ENCODE results near the gene CDR2L.
A peak's percentile ranks its signal among the peaks of the same experiment; 100 is the strongest.
"Not testable (repeated sequence)": the region's sequence is repeated elsewhere in the genome, so short reads cannot be mapped to it uniquely, and the experiment has no call there.

CDR2L gene

DNA sequence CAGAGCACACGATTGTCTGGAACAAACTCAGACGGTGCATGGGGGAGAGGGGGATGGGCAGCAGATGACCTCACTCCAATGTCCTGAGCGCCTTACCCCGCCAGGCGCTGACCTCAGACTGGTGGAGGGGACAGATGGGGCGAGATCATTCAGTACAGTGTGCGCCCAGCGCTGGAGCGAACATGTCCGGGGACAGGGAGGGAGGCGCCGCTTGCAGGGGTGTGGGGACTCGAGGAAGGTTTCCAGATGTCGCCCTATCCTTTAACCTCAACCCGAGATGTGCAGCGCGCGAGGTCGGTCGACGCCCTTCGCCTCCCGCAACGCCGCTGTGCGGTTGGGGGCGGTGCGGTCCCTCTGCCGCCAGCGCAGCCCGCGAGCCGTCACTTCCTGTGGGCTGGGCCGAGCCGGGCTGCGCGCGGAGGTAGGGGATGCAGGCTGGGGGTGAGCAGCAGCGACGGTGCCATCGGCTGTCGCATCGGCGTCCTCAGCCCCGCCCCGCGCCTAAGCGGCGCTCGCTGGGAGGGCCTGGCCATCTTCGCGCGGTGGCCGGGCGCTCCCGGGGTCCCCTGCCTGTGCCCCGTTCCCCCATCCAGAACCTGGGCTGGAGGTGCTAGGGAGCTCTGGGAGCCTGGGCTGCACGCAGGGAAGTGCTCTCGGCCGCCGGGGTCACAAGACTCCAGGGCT lies 5.3 kb upstream of the CDR2L start:
- peak; percentile 71 for DNase-seq (ENCODE audit: low read depth)

DNA sequence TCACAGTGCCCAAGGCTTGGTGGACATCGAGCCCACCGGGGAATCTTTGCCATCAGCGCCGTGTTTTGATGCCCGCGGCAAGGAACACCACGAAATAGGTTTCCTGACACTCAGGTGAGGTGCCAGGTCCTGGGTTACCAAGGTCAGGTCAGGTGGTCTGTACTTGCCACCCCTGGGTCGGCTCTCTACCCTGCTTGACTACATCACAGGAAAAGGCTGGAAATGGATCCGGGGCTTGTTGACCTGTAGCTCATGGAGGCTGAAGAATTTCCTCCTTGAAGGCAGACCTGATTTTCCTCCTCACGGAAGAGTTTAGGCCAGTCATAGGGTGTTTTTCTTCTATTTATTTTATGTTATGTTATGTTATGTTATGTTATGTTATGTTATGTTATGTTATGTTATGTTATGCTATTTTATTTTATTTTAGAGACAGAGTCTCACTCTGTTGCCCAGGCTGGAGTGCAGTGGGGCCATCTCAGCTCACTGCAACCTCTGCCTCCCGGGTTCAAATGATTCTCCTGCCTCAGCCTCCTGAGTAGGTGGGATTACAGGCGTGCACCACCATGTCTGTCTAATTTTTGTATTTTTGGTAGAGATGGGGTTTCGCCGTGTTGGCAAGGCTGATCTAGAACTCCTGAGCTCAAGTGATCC lies 4.6 kb upstream of the CDR2L start:
- not testable (repeated sequence) for DNase-seq (ENCODE audit: low read depth)

DNA sequence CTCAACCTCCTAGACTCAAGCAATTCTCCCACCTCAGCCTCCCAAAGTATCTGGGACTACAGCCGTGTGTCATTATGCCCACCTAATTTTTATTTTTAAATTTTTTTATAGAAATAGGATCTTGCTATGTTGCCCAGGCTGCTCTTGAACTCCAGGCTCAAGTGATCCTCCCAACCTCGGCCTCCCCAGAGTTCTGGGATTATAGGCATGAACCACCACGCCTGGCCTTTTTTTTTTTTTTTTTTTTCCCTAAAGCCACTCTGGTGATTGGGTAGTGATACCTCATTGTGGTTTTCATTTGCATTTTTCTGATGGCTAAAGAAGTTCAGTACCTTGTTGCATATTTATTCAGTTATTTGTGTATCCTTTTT lies 1.2 kb upstream of the CDR2L start:
- DNase-seq (ENCODE audit: low read depth): no peak

- no peak for DNase-seq (ENCODE audit: low read depth)
Measured at GRCh38 chr17:74987909-74988711, 678 bp downstream of the CDR2L start.

DNA sequence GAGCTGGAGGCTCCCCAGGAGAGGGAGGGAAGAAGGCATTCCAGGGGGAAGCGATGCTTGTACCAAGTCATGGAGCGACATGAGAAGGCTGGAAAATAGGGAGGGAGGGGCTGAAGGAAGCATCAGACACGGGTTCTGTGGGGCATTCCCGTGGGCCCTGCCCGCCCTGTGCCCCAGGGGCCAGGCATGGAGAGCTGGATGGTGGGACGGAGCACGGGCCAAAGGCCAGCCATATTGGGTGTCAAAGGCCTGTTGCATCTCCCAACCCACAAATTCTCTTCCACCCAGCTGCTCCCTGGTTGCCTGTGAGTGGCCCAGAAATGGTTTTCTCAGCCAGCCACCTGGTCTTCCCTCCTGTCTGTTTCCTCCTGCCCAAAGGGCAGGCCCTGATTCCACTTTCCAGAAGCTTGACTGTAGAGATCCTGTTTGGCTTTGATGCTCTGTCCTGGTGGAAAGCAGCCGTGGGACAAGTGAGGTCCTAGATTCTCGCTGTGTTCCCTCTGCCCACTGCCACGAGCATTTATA lies 3.2 kb downstream of the CDR2L start:
- DNase-seq (ENCODE audit: low read depth): no peak

DNA sequence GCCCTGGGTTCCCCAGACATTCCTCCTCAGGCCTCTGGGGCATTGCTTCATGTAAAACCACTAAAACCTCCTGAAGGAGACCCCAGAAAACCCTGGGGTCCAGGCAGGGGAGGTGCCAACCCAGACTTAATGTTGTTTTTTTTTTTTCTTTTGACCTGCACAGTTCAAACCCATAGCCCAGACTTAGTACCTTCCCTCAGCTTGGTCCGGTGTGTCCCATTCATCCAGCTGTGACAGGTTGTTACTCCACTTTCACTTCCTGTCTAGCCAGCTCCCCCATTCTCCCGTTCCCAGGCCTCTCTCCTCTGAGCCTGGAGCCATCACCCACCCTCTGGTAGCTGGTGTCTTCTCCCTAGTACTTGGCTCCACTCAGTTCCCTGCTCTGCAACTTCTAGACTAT lies 4.8 kb downstream of the CDR2L start:
- DNase-seq (ENCODE audit: low read depth): no peak

GRCh38 chr17:74994440-74994839 lies 7.0 kb downstream of the CDR2L start:
- DNase-seq (ENCODE audit: low read depth): no peak

DNA sequence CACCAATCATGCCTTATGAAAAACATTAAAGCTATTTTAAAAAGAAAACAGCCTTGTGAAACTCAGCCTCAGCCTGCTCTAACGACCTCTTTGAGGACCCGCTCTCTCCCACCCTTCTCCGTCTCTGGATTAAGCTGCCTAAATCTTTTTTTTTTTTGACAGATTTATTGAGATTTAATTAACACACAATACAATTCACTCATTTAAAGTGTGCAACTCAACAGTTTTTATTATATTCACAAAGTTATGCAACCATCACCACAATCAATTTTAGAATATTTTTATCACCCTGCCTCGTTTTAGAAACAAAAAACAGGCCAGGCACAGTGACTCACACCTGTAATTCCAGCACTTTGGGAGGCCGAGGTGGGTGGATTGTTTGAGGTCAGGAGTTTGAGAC lies 8.4 kb downstream of the CDR2L start:
- DNase-seq (ENCODE audit: low read depth): no peak

GRCh38 chr17:74998783-74999182 lies 11.4 kb downstream of the CDR2L start:
- DNase-seq (ENCODE audit: low read depth): no peak

DNA sequence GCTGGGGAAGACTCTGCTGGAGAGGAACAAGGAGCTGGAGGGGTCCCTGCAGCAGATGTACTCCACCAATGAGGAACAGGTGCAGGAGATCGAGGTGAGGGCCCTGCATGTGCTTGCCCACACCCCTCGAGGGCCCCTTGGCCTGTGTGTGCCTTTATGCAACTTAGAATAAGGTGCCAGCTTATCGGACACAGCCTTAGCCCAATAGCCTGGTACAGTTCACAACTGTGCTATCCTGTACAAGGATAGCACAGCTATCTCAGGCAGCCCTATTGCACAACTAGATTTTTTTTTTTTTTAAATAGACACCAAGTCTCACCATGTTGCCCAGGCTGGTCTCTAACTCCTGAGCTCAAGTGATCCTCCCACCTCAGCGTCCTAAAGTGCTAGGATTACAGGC lies 12.1 kb downstream of the CDR2L start:
- no peak for DNase-seq (ENCODE audit: low read depth)

DNA sequence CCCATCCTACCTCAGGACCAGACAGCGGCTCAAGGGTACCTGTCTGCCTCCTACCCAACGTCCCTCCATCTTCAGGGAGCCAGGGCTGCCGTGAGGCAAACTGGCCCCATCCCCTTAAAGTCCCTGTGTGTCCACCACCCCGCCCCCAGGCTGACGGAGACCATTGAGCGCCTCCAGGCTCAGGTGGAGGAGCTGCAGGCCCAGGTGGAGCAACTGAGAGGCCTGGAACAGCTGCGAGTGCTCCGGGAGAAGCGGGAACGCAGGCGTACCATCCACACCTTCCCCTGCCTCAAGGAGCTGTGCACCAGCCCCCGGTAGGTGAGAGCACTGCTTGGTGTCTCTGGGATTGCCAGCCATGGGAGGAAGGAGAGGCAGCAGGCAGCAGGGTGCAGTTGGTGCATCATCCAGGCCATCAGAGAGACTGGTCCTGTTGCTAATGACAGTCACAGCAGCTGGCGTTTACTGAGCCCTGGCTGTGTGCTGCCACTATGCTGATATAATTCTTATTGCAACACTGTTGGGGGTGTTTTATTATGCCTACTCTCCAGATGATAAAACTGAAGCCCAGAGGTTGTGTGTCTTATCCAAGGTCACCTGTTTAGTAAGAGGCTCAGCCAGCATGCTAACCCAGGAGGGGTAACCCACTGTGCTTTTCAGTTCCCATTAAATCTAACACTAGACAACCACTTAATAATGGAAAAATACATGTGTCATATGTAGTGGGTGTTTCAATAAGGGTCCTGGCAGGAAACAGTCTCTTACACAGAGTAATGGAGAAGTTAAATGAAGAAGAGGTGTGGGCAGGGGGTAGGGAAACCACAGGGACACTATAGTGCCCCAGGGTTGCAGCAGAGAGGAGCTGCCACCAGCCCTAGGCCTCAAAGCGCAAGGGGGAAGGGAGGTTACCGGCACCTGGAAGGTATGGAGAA lies 14.7 kb downstream of the CDR2L start:
- no peak for DNase-seq (ENCODE audit: low read depth)

DNA sequence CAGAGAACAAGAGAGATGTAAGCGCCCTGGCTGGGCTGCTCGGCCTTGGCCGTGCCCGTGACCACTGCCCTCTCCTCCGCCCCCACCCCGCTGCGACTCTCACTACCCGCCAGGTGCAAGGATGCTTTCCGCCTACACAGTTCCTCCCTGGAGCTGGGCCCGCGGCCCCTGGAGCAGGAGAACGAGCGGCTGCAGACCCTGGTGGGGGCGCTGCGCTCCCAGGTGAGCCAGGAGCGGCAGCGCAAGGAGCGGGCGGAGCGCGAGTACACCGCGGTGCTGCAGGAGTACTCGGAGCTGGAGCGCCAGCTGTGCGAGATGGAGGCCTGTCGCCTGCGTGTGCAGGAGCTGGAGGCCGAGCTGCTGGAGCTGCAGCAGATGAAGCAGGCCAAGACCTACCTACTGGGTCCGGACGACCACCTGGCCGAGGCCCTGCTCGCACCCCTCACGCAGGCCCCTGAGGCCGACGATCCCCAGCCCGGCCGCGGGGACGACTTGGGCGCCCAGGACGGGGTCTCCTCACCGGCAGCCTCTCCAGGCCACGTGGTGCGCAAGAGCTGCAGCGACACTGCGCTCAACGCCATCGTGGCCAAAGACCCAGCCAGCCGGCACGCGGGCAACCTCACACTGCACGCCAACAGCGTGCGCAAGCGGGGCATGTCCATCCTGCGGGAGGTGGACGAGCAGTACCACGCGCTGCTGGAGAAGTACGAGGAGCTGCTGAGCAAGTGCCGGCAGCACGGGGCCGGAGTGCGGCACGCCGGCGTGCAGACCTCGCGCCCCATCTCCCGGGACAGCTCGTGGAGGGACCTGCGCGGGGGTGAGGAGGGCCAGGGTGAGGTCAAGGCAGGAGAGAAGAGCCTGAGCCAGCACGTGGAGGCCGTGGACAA lies 15.9 kb downstream of the CDR2L start:
- DNase-seq (ENCODE audit: low read depth): no peak

DNA sequence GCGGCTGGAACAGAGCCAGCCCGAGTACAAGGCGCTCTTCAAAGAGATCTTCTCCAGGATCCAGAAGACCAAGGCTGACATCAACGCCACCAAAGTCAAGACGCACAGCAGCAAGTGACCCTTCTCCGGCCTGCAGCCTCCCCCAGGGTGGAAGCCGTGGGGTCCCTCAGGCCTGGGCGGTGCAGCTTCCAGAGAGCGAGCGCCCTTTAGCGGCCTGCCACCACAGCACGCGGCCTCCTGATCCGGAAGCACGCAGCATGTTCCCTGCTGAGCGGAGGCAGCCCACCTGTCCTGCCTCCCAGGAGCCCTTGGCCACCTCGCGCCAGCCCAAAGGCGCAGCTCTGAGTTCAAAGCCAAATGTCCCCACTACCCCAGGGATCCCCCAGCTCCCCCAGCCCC lies 16.5 kb downstream of the CDR2L start:
- no peak for DNase-seq (ENCODE audit: low read depth)

- no peak for DNase-seq (ENCODE audit: low read depth)
Measured at GRCh38 chr17:75004371-75004770, 16.9 kb downstream of the CDR2L start.

DNA sequence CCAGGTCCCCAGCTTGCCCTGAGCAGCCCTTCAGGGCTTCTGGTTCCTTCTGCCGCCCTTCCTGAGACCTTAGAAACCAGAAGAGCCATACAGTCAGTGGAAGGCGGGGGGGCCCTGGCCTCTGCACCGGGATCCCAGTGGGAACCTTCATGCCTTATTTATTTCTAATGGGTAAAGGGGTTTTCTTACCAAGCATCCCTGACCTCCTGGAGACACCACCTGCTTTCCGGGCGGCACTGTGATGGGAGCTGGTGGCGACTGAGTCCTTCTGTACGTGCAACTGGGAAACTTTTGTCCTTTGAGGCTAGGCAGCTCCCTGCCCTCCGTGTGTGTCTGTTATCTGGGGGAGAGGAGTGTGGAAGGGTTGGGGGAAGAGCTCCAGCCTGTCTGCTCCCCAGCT lies 17.9 kb downstream of the CDR2L start:
- no peak for DNase-seq (ENCODE audit: low read depth)

DNA sequence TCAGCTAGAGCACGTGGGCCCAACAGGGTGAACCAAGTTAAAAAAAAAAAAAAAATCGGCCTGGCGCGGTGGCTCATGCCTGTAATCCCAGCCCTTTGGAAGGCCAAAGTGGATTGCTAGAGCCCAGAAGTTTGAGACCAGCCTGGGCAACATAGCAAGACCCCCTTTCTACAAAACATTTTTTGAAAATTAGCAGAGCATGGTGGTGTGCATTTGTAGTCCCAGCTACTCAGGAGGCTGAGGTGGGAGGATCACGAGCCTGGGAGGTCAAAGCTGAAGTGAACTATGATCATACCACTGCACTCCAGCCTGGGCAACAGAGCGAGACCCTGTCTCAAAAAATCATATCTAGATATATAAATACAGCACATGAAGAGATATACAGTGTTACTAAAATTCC lies 18.7 kb downstream of the CDR2L start:
- not testable (repeated sequence) for DNase-seq (ENCODE audit: low read depth)

DNA sequence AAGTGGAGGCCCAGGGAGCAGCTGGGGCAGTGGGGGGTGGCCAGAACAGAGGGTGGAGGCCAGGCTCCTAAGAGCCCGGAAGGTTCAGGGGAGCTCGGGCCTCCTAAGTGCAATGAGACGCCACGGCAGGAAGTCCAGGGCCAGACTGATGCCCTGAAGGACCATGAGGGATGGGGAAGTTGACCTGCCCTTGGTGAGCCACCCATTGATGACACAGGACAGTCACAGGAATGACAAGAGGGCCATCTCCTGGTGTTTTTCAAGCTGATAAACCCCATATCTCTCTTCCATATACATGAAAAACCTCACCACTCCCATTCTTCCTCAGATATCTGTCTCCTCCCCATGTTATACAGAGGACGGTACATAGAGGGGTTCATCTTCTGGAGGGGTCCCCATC lies 19.2 kb downstream of the CDR2L start:
- no peak for DNase-seq (ENCODE audit: low read depth)

DNA sequence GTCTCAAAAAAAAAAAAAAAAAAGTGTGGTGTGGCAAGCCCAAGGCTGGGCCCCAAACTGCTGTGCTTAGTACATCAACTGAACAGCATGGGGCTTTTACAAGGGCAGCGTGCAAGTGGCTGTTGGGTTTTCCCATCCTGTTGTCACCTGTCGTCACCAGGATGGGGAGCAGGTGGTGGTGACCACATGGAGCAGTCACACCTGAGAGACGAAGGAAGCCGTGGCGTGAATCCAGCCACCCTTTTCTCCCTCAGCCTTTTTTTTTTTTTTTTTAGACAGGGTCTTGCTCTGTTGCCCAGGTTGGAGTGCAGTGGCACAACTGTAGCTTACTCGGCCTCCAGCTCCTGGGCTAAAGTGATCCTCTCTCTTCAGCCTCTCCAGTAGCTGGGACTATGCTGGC lies 20.9 kb downstream of the CDR2L start:
- no peak for DNase-seq (ENCODE audit: low read depth)

DNA sequence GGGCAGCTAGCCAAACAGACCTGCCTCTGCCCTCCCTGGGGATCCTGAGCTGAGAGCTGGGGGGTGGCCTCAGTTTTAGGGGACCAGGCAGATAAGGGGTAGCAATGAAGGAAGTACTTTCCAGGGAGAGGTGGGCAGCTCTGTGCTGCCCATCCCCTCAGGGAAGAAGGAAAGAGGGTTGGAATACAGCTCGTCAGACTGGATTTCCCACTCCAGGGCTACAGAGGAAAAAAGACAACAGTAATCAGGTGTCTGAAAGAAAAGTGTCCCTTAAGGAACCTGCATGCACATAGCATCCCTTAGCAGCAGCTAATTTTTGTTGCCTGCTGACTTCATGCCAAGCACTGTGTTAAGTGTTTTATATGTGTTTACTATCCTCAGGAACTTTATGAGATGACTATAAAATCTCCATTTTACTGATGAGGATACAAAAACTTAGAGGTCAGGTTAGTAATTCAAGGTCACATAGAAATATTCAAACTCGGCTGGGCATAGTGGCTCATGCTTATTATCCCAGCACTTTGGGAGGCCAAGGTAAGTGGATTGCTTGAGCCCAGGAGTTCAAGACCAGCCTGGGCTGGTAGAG lies 21.8 kb downstream of the CDR2L start:
- no peak for DNase-seq (ENCODE audit: low read depth)

DNA sequence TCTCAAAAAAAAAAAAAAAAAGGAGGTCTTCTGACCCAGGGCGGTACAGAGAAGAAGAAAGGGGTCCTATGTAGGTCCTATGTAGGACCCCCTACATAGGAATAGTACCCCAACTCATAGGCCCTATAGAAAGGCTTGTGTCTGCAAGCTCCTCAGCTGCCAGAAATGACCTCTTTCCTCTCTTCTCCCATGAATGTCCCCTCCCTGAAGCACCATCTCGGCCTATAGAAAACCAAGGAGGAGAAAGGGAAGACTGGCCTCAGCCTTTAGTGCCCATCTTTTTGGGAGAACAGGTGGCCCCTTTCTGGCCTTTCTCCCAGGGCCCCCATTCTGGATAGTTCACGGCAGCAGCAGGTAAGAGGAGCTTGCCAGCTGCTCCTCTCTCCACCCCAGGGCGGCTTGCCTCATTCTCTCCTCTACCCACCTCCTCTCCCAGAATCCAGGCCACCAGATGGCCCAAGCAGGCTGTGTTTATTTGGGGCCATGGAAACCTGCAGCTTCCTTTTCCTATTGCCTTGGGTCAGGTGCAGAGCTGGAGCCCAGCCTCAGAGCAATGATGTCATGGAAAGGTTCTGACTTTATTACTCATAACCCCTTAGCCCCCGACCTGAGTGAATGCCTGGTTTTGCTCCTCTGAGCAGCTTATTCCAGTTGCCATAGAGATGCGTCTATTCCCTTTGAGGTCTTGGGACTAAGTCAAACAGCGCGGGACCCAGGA lies 23.4 kb downstream of the CDR2L start:
- DNase-seq (ENCODE audit: low read depth): no peak

All from activated T-cell treated with anti-CD3 and anti-CD28 coated beads for 48 hours (primary cell).